Measurements from ENCODE around the gene RAB11B. TPM values are rescaled to one million over a fixed set of nuclear protein-coding genes. Genes with fewer than 3 reads are reported as not detected.

Gene RAB11B
- total and polyA plus RNA-seq, 2 of the 13 experiments (the other 11 are each of a cell fraction or from before 2014, with no cell fraction given), result 6.0 to 28.4 TPM

DNA sequence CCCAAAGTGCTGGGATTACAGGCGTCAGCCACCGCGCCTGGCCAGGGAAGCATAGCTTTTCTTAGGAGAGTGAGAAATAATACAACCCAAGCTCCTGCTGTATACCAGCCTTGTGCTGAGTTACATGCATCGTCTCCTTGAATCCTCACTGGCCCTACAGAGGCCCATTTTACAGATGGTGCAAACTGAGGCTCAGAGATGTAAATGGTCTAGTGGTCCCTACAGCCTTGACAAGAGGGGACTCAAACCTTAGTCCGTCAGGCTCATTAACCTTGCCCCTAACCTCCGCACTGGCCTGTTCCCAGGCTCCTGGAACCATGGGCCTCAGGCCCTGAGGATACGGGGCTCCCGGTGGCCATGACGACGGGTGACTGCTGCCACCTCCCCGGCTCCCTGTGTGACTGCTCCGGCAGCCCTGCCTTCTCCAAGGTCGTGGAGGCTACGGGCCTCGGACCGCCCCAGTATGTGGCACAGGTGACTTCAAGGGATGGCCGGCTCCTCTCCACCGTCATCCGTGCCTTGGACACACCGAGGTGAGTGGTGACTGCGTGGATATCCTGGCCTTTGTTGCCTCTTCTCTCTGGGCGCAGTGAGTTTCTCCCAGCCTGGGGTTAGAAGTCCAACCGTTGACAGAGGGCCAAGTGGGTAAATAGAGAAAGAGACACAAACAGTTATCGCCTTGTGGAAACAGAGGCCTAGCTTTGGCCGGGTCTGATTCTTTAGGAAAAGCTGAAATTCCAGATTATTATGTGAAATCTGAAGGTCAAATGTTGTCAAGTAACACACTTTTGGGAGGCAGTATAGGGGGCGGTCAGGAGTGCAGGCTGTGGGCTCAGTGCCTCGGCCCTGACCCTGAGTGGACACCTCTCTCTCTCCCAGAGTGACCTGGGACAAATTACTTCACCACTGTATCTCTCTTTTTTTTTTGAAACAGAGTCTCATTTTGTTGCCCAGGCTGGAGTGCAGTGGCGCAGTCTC, 31.6 kb downstream of the RAB11B start (continued):
- TF ChIP-seq ZBTB40 (IDR thresholded peaks at IDR 0.05) (no peak), ZBTB40 (CRISPR knock-in tag; IDR thresholded peaks at IDR 0.05) (0 out of 2 replicates have a peak, but pooled peaks have one; percentile 26), GABPA (IDR thresholded peaks at IDR 0.05; ENCODE audit: low read depth, low read length) (no peak), GABPA (CRISPR knock-in tag; IDR thresholded peaks at IDR 0.05; ENCODE audit: low read depth) (no peak), RFX1 (IDR thresholded peaks at IDR 0.05) (peak; percentile 59; the same call in 1 of the 2 replicates), YEATS4 (CRISPR knock-in tag; IDR thresholded peaks at IDR 0.05; ENCODE audit: borderline replicate concordance) (peak; percentile 23; the same call in 1 of the 2 replicates), REPIN1 (CRISPR knock-in tag; IDR thresholded peaks at IDR 0.05; ENCODE audit: borderline replicate concordance, low read depth) (peak; percentile 68; the same call in 1 of the 2 replicates), ARHGAP35 (CRISPR knock-in tag; IDR thresholded peaks at IDR 0.05; ENCODE audit: borderline replicate concordance) (no peak), TARDBP (CRISPR knock-in tag; IDR thresholded peaks at IDR 0.05) (peak; percentile 73), ZNF563 (CRISPR knock-in tag; IDR thresholded peaks at IDR 0.05) (0 out of 2 replicates have a peak, but pooled peaks have one; percentile 20), ZNF513 (CRISPR knock-in tag; conservative IDR thresholded peaks at IDR 0.05) (peak; percentile 88; the same call in 1 of the 2 replicates), ZNF841 (CRISPR knock-in tag; IDR thresholded peaks at IDR 0.05; ENCODE audit: borderline replicate concordance) (no peak), NKX3-1 (CRISPR knock-in tag; IDR thresholded peaks at IDR 0.05) (no peak), NR2F1 (CRISPR knock-in tag; IDR thresholded peaks at IDR 0.05) (peak; percentile 43 to 55; a peak in 2 of 4 replicates)
- TF ChIP-seq, protein P1, sequence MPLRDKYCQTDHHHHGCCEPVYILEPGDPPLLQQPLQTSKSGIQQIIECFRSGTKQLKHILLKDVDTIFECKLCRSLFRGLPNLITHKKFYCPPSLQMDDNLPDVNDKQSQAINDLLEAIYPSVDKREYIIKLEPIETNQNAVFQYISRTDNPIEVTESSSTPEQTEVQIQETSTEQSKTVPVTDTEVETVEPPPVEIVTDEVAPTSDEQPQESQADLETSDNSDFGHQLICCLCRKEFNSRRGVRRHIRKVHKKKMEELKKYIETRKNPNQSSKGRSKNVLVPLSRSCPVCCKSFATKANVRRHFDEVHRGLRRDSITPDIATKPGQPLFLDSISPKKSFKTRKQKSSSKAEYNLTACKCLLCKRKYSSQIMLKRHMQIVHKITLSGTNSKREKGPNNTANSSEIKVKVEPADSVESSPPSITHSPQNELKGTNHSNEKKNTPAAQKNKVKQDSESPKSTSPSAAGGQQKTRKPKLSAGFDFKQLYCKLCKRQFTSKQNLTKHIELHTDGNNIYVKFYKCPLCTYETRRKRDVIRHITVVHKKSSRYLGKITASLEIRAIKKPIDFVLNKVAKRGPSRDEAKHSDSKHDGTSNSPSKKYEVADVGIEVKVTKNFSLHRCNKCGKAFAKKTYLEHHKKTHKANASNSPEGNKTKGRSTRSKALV (CRISPR knock-in tag; IDR thresholded peaks at IDR 0.05), result peak; percentile 19; the same call in 1 of the 2 replicates
